RWPE1 (cell line): ENCODE data around the gene THADA.
"Not testable (repeated sequence)": the region's sequence is repeated elsewhere in the genome, so short reads cannot be mapped to it uniquely, and the experiment has no call there.

Experiments used
- CTCF ChIA-PET: fragments of 350-600 bp; sonication (Branson Sonifier 250); formaldehyde crosslinking; extraction: SDS; loops from one replicate; lab custom pipeline; 2021; lab: Yijun Ruan, JAX
- POLR2A ChIA-PET: fragments of 400-600 bp; formaldehyde crosslinking; extraction: SDS; loops from one replicate; lab custom pipeline; 2020; ENCODE audit warnings: antibody characterized with exemption; ENCODE audit not compliant: low non-redundant PET; lab: Yijun Ruan, JAX
- DNase-seq: peaks from one replicate; pipeline ENCODE4 v3.0.0; 2012; ENCODE audit warnings: low spot score
- H3K27ac ChIP-seq: fragments of 450-650 bp; 2 replicates; pipeline ENCODE4 v1.5.1; 2017
- CTCF ChIP-seq: fragments of 450-650 bp; conservative IDR thresholded peaks from 2 replicates; pipeline ENCODE4 v1.5.1; 2017; ENCODE audit warnings: low read depth, mild to moderate bottlenecking

THADA gene

GRCh38 chr2:43285987-43286386, 309.9 kb downstream of the THADA start:
- no peak overlapping the region for H3K27ac ChIP-seq
- ChIA-PET CTCF (no interaction called here), POLR2A (no interaction called here)
- TF ChIP-seq CTCF, result no peak
- no peak for DNase-seq

GRCh38 chr2:43284967-43285366, 310.9 kb downstream of the THADA start:
- no peak for TF ChIP-seq CTCF
- ChIA-PET CTCF (no interaction called here), POLR2A (no interaction called here)
- no peak for DNase-seq
- H3K27ac ChIP-seq, result no peak overlapping the region

- DNase-seq, H3K27ac ChIP-seq, CTCF ChIA-PET, POLR2A ChIA-PET: not testable (repeated sequence)
These were observed 311.5 kb downstream of the THADA start for GRCh38 chr2:43284347-43284746.

GRCh38 chr2:43280994-43281393, 314.8 kb downstream of the THADA start:
- TF ChIP-seq CTCF, result no peak
- CTCF ChIA-PET, result no interaction called here
- POLR2A ChIA-PET, result no interaction called here
- no peak for DNase-seq
- H3K27ac ChIP-seq, result no peak overlapping the region

GRCh38 chr2:43279317-43279840, 316.5 kb downstream of the THADA start:
- no peak for DNase-seq

GRCh38 chr2:43278564-43279220, 317.1 kb downstream of the THADA start:
- CTCF ChIA-PET, result no interaction called here
- no peak for DNase-seq

More at GRCh38 chr2:43279317-43279840, 316.5 kb downstream of the THADA start:
- ChIA-PET POLR2A (no interaction called here), CTCF (interaction anchor here (0.8 kb wide), 1 partner anchor 206 kb away, joined by 3 read pairs; no protein-coding TSS in a partner anchor)
- TF ChIP-seq CTCF, result no peak
- no peak overlapping the region for H3K27ac ChIP-seq

More at GRCh38 chr2:43278564-43279220, 317.1 kb downstream of the THADA start:
- H3K27ac ChIP-seq, result no peak overlapping the region
- POLR2A ChIA-PET, result no interaction called here
- TF ChIP-seq CTCF, result no peak
